Heart left ventricle (tissue), 16 donors: Measurements from ENCODE around the gene ZC3H13. TPM values are rescaled to one million over a fixed set of nuclear protein-coding genes. Genes with fewer than 3 reads are reported as not detected.

ENCODE experiments used
- ATAC-seq, 4 donors: fragments of 200-7000 bp; cut with Tn5 transposase; one replicate each; pipeline ENCODE4 v1.9.1; 2020 to 2022; ENCODE audit warnings: moderate library complexity in 4 of 4, mild to moderate bottlenecking in 3 of 4, moderate number of reproducible peaks in 1 of 4
- DNase-seq, 5 donors: peaks; one replicate each; pipeline ENCODE4 v3.0.0-alpha.2; 2020
- H3K27ac ChIP-seq, 12 donors: fragments of 200-600 bp; sonication (generic) in 4 of 12; one replicate each; pipeline versions ENCODE4 v1.5.0 to v1.8.0; 2016 to 2022; ENCODE audit warnings: mild to moderate bottlenecking in 2 of 12
- H3K27me3 ChIP-seq, 9 donors: fragments of 200-600 bp; sonication (generic) in 2 of 9; one replicate each; pipeline versions ENCODE4 v1.5.1 to v1.8.0; 2016 to 2022; ENCODE audit warnings: mild to moderate bottlenecking in 3 of 9
- H3K36me3 ChIP-seq, 9 donors: fragments of 200-600 bp; sonication (generic) in 2 of 9; one replicate each; pipeline versions ENCODE4 v1.5.0 to v1.8.0; 2018 to 2022; ENCODE audit warnings: mild to moderate bottlenecking in 2 of 9
- H3K4me1 ChIP-seq, 12 donors: fragments of 200-600 bp; sonication (generic) in 4 of 12; one replicate each; pipeline versions ENCODE4 v1.5.0 to v1.8.0; 2016 to 2022; ENCODE audit warnings: mild to moderate bottlenecking in 3 of 12
- H3K4me3 ChIP-seq, 12 donors: fragments of 200-600 bp; sonication (generic) in 4 of 12; one replicate each; pipeline versions ENCODE4 v1.5.0 to v1.8.0; 2017 to 2022; ENCODE audit warnings: mild to moderate bottlenecking in 9 of 12, moderate library complexity in 4 of 12
- H3K9me3 ChIP-seq, 12 donors: fragments of 200-600 bp; sonication (generic) in 4 of 12; one replicate each; pipeline versions ENCODE4 v1.5.0 to v1.8.0; 2016 to 2022; ENCODE audit warnings: mild to moderate bottlenecking in 1 of 12
- CTCF ChIP-seq, 12 donors: fragments of 200-600 bp; sonication (generic) in 4 of 12; IDR thresholded peaks; one replicate each; pipeline versions ENCODE4 v1.5.0 to v1.8.0; 2018 to 2022; ENCODE audit warnings: antibody characterized with exemption in 12 of 12, mild to moderate bottlenecking in 5 of 12
- POLR2A ChIP-seq, 2 donors: fragments of 450-650 bp; IDR thresholded peaks; one replicate each; pipeline ENCODE4 v1.6.1; 2017; ENCODE audit warnings: antibody characterized with exemption in 2 of 2, mild to moderate bottlenecking in 2 of 2, moderate library complexity in 2 of 2
- WGBS, 4 donors: extraction: QIAGEN DNeasy Blood & Tissue Kit in 2 of 4; methylation state at CpG; one replicate each; pipeline versions ENCODE4 v1.1.5 to v1.1.7; 2013 to 2018; 5-methylcytosine and 5-hydroxymethylcytosine counted together
- intact Hi-C, 10 donors: fragments of 100-400 bp; cut with DNase I; formaldehyde crosslinking; loops; one replicate each; pipeline versions ENCODE4 v1.11.1 to v1.14.2; 2022
- polyA plus RNA-seq, 2 donors: library from polyadenylated mRNA; stranded (reverse); fragments of 200-250 nt; gene quantifications; one replicate each; pipeline ENCODE4 v1.2.3, GENCODE V29; 2013
- total RNA-seq, 9 donors: library from RNA; depleted of rRNA in 2 of 9; stranded (reverse); fragments of >200 nt in 2 of 9; fragmentation: NEBNext Ultra II Directional in 3 of 9; extraction: Animal tissue kit (Norgen Biotek cat#: 25700) in 3 of 9; gene quantifications; one replicate each; pipeline versions ENCODE4 v1.1.0 to v1.2.4, GENCODE V29; 2016 to 2023
- donor health status: ischemic (EF 13 %, LVEDD 7.1; RV severe dilation, severe dysfunction).
- donor health status: healthy with polysubstance abuse.
- donor health status: DM: no; HTN: yes; CAD: no.
- donor health status: DM: no; HTN: no; CAD: no.
- donor health status: ischemic (EF 25% LVEDD 6.9; RV normal size, moderate dysfunction).
- donor health status: ischemic (EF 25% LVEDD 5.7; RV mildly dilated, moderate dysfunction).
- donor health status: healthy.
- donor health status: DM: yes; HTN: yes; CAD: no.
- donor health status: ischemic (EF 35%, LVEDD 5.7; RV mildly dilated, moderate dysfunction).
- donor health status: nonischemic (EF 11% LVEDD 7.7; RV severe dilation, severe dysfunction).
- donor health status: DM: yes; HTN: yes; CAD: no.
- donor health status: PGD.
- donor health status: ischemic (EF 29% LVEDD 5.4; RV normal size, mild dysfunction).
- donor health status: nonischemic (EF 23%, LVEDD 6.1; RV moderate dilation, normal function).

The ZC3H13 gene
- total and polyA plus RNA-seq, 11 donors, result 14.6 to 53.3 (median 36.7) TPM

- DNase-seq (no peak), ATAC-seq (no peak)
- TF ChIP-seq CTCF (IDR thresholded peaks at IDR 0.05), result no peak
- TF ChIP-seq POLR2A (IDR thresholded peaks at IDR 0.05), result no peak
- WGBS, 4 donors, result 91 to 98% (median 95%) methylated on average over 4 of the region's 4 CpGs
- intact Hi-C loops, result no loop called here
- Histone ChIP-seq H3K27me3 (no peaks in the 10 kb centered on the region), H3K4me1 (peaks cover 0 to 6% (median 0%) of the 10 kb centered on the region in 12 donors), H3K36me3 (peaks cover 0 to 75% (median 58%) of the 10 kb centered on the region in 9 donors), H3K4me3 (no peak overlapping the region), H3K9me3 (peaks cover 0 to 5% (median 0%) of the 10 kb centered on the region in 12 donors), H3K27ac (no peak overlapping the region)
Observed at GRCh38 chr13:46038296-46038695, 14.2 kb downstream of the ZC3H13 start.

- no peak overlapping the region for H3K4me3 ChIP-seq
- intact Hi-C loops, result no loop called here
- H3K9me3 ChIP-seq, result peaks cover 0 to 10% (median 2%) of the 10 kb centered on the region in 12 donors
- WGBS, 4 donors, result 74 to 91% (median 84%) methylated on average over 2 of the region's 2 CpGs
- no peaks in the 10 kb centered on the region for H3K27me3 ChIP-seq
- TF ChIP-seq CTCF (IDR thresholded peaks at IDR 0.05), result no peak
- TF ChIP-seq POLR2A (IDR thresholded peaks at IDR 0.05), result no peak
- H3K36me3 ChIP-seq, result peaks cover 0 to 61% (median 43%) of the 10 kb centered on the region in 9 donors
- H3K27ac ChIP-seq, result no peak overlapping the region
- no peak for DNase-seq
- ATAC-seq, result no peak
- H3K4me1 ChIP-seq, result no peaks in the 10 kb centered on the region
Observed at GRCh38 chr13:46035066-46035465, 17.5 kb downstream of the ZC3H13 start.

- no peak for TF ChIP-seq POLR2A (IDR thresholded peaks at IDR 0.05)
- intact Hi-C loops, result no loop called here
- Histone ChIP-seq H3K36me3 (peaks cover 0 to 37% (median 16%) of the 10 kb centered on the region in 9 donors), H3K4me3 (no peak overlapping the region), H3K9me3 (peaks cover 0 to 16% (median 2%) of the 10 kb centered on the region in 12 donors), H3K27me3 (no peaks in the 10 kb centered on the region), H3K27ac (no peak overlapping the region), H3K4me1 (no peaks in the 10 kb centered on the region)
- no peak for DNase-seq
- ATAC-seq, result no peak
Observed at GRCh38 chr13:46032341-46032740, 20.2 kb downstream of the ZC3H13 start.

GRCh38 chr13:46031581-46032263, 20.8 kb downstream of the ZC3H13 start:
- DNase-seq (no peak), ATAC-seq (no peak)
- no peak for TF ChIP-seq CTCF (IDR thresholded peaks at IDR 0.05)
- no peak for TF ChIP-seq POLR2A (IDR thresholded peaks at IDR 0.05)
- Histone ChIP-seq H3K9me3 (peaks cover 0 to 16% (median 2%) of the 10 kb centered on the region in 12 donors), H3K4me1 (no peaks in the 10 kb centered on the region), H3K36me3 (peaks cover 0 to 37% (median 15%) of the 10 kb centered on the region in 9 donors), H3K27ac (no peak overlapping the region), H3K4me3 (no peak overlapping the region), H3K27me3 (no peaks in the 10 kb centered on the region)
- WGBS, 4 donors, result 94 to 97% (median 96%) methylated on average over 4 of the region's 4 CpGs
- intact Hi-C loops, result no loop called here

GRCh38 chr13:46025157-46025556, 27.4 kb downstream of the ZC3H13 start:
- H3K9me3 ChIP-seq, result peaks cover 0 to 7% (median 0%) of the 10 kb centered on the region in 12 donors
- H3K27me3 ChIP-seq, result no peaks in the 10 kb centered on the region
- peaks cover 0 to 15% (median 3%) of the 10 kb centered on the region in 9 donors for H3K36me3 ChIP-seq
- no peak overlapping the region for H3K27ac ChIP-seq
- ATAC-seq (no peak), DNase-seq (no peak)
- 96 to 98% (median 96%) methylated on average over 4 of the region's 4 CpGs for WGBS, 4 donors
- no peak overlapping the region for H3K4me3 ChIP-seq
- no peak for TF ChIP-seq CTCF (IDR thresholded peaks at IDR 0.05)
- no peak for TF ChIP-seq POLR2A (IDR thresholded peaks at IDR 0.05)
- H3K4me1 ChIP-seq, result no peaks in the 10 kb centered on the region
- intact Hi-C loops, result no loop called here
